Adrenal gland (tissue), 12 donors: ENCODE measurements around the gene FBN3. TPM values are rescaled to one million over a fixed set of nuclear protein-coding genes. Genes with fewer than 3 reads are reported as not detected.
"Not testable (repeated sequence)": the region's sequence is repeated elsewhere in the genome, so short reads cannot be mapped to it uniquely, and the experiment has no call there.

ENCODE experiments used
- DNase-seq, 7 donors: peaks; one replicate each; pipeline ENCODE4 v3.0.0-alpha.2; 2019 to 2020
- H3K27ac ChIP-seq, 5 donors: fragments of 200-600 bp; sonication (generic) in 4 of 5; 1 replicate in 3 of 5; 2 replicates in 2 of 5; pipeline versions ENCODE4 v1.5.1 to v1.8.0; 2016 to 2020; ENCODE audit warnings: mild to moderate bottlenecking in 1 of 5
- H3K27me3 ChIP-seq: fragments of 200-600 bp; 2 replicates; pipeline ENCODE4 v1.8.0; 2021
- H3K36me3 ChIP-seq, 2 donors: fragments of 200-600 bp; replicated peaks in 1 of 2; 1 replicate in 1 of 2; 2 replicates in 1 of 2; pipeline versions ENCODE4 v1.5.1 to v1.8.0; 2018 to 2022
- H3K4me1 ChIP-seq, 2 donors: fragments of 200-600 bp; replicated peaks in 1 of 2; 1 replicate in 1 of 2; 2 replicates in 1 of 2; pipeline versions ENCODE4 v1.5.1 to v1.8.0; 2018 to 2021
- H3K4me3 ChIP-seq, 4 donors: fragments of 200-600 bp; sonication (generic) in 3 of 4; one replicate each; pipeline ENCODE4 v1.5.1; 2016 to 2018
- H3K9me3 ChIP-seq, 3 donors: fragments of 200-600 bp; sonication (generic) in 1 of 3; replicated peaks in 1 of 3; 1 replicate in 2 of 3; 2 replicates in 1 of 3; pipeline versions ENCODE4 v1.5.1 to v1.8.0; 2016 to 2021
- POLR2A ChIP-seq, 2 donors: fragments of 450-650 bp; IDR thresholded peaks; one replicate each; pipeline ENCODE4 v1.6.1; 2017; ENCODE audit warnings: antibody characterized with exemption in 2 of 2, mild to moderate bottlenecking in 2 of 2, moderate library complexity in 1 of 2
- WGBS, 4 donors: extraction: QIAGEN DNeasy Blood & Tissue Kit in 2 of 4; methylation state at CpG; one replicate each; pipeline versions ENCODE4 v1.1.5 to v1.1.7; 2013 to 2017; 5-methylcytosine and 5-hydroxymethylcytosine counted together
- intact Hi-C, 2 donors: fragments of 100-400 bp; cut with DNase I; formaldehyde crosslinking; loops; one replicate each; pipeline versions ENCODE4 v1.14.1 to v1.15.0; 2022 to 2023
- polyA plus RNA-seq, 3 donors: library from polyadenylated mRNA; stranded (reverse); fragments of 200-250 nt in 2 of 3; fragments of 350-450 nt in 1 of 3; fragmentation: Illumina TruSeq in 1 of 3; extraction: RNeasy Lipid Tissue Mini Kit (QIAGEN cat#74804) in 1 of 3; gene quantifications; one replicate each; pipeline ENCODE4 v1.2.3, GENCODE V29; 2013 to 2014
- total RNA-seq, 9 donors: library from RNA; depleted of rRNA in 4 of 9; stranded (reverse); fragments of >200 nt in 4 of 9; fragments of 120-200 nt in 1 of 9; fragmentation: NEBNext Ultra II Directional in 1 of 9; extraction: Animal tissue kit (Norgen Biotek cat#: 25700) in 1 of 9; gene quantifications; one replicate each; pipeline versions ENCODE4 v1.1.0 to v1.2.4, GENCODE V29; 2013 to 2023
- TF ChIP-seq, protein P1 (sequence below), 6 experiments: fragments of 450-650 bp in 4 of 6; fragments of 200-600 bp in 2 of 6; sonication (generic) in 1 of 6; IDR thresholded peaks; 1 replicate in 5 of 6; 2 replicates in 1 of 6; pipeline versions ENCODE4 v1.5.1 to v1.8.0; 2016 to 2021; ENCODE audit warnings: antibody characterized with exemption in 6 of 6, mild to moderate bottlenecking in 2 of 6, moderate library complexity in 1 of 6
- donor health status: healthy with polysubstance abuse.
- donor health status: Bipolar disorder and iron deficiency.
- donor health status: DM: yes; HTN: yes; CAD: no.
- donor health status: DM: no; HTN: no; CAD: no.
- donor health status: DM: no; HTN: no; CAD: no.
- donor health status: DM: yes; HTN: yes; CAD: no.

The FBN3 gene
- total and polyA plus RNA-seq, 12 donors, result 0.03 to 0.64 (median 0.16) TPM; not detected in 8

DNA sequence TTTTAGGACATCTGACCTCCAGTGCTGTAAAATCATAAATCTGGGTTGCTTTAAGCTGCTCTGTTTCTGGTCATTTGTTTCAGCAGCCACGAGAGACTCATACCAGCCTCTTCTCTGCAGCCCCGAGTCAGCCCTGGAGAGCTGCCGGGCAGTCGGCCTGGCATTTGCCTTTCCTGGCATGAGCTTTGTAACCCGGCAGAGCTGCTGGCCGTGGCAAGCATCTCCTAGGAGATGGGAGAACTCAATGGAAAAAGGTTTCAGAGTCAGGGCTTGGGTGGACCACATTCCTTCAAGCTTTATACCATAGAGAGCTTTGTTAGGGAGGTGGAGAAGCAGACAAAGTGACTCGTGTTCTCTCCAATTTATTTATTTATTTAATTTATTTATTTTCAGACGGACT, 118.4 kb downstream of the FBN3 start:
- no peaks in the 10 kb centered on the region for H3K27me3 ChIP-seq
- H3K4me1 ChIP-seq, result no peaks in the 10 kb centered on the region
- DNase-seq, result no peak
- no peak overlapping the region for H3K27ac ChIP-seq
- 72 to 85% (median 80%) methylated on average over 7 to 8 of the region's 8 CpGs for WGBS, 4 donors
- intact Hi-C loops, result no loop called here
- no peak for TF ChIP-seq POLR2A (IDR thresholded peaks at IDR 0.05)
- TF ChIP-seq, protein P1, sequence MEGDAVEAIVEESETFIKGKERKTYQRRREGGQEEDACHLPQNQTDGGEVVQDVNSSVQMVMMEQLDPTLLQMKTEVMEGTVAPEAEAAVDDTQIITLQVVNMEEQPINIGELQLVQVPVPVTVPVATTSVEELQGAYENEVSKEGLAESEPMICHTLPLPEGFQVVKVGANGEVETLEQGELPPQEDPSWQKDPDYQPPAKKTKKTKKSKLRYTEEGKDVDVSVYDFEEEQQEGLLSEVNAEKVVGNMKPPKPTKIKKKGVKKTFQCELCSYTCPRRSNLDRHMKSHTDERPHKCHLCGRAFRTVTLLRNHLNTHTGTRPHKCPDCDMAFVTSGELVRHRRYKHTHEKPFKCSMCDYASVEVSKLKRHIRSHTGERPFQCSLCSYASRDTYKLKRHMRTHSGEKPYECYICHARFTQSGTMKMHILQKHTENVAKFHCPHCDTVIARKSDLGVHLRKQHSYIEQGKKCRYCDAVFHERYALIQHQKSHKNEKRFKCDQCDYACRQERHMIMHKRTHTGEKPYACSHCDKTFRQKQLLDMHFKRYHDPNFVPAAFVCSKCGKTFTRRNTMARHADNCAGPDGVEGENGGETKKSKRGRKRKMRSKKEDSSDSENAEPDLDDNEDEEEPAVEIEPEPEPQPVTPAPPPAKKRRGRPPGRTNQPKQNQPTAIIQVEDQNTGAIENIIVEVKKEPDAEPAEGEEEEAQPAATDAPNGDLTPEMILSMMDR (IDR thresholded peaks at IDR 0.05), result no peak
- H3K9me3 ChIP-seq, result no peaks in the 10 kb centered on the region
- no peaks in the 10 kb centered on the region for H3K36me3 ChIP-seq
- no peak overlapping the region for H3K4me3 ChIP-seq

DNA sequence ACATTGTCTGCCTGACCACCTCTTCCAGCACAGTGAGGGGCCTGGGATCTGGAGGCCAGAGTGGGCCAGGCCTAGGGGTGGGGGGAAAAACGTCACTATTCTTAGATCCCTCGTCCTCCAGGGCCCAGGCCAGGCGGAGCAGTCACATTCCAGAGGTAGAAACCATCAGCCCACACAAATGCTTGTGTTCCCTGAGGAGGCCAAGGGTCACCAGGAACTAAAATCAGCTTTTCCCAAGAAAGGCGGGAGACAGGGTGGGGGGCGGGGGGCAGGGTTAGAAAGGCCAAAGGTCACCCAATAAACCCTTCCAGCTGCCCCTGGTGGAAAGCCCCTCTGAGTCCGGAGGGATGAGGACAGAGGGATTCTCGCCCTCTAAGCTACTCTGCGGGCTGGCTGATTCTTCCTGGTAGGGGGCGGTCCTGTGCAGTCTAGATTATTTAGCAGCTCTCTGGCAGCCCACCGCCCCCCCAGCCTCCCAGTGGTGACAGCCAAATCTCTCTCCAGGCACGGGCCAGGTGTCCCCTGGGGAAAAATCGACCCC, 120.4 kb downstream of the FBN3 start:
- H3K36me3 ChIP-seq, result no peaks in the 10 kb centered on the region
- WGBS, 4 donors, result 44 to 64% (median 59%) methylated on average over 7 to 12 of the region's 12 CpGs
- H3K4me3 ChIP-seq, result no peak overlapping the region
- TF ChIP-seq POLR2A (IDR thresholded peaks at IDR 0.05), result no peak
- TF ChIP-seq, protein P1 (IDR thresholded peaks at IDR 0.05), result no peak
- no peaks in the 10 kb centered on the region for H3K4me1 ChIP-seq
- H3K27me3 ChIP-seq, result no peaks in the 10 kb centered on the region
- intact Hi-C loops, result no loop called here
- no peak for DNase-seq
- no peak overlapping the region for H3K27ac ChIP-seq
- H3K9me3 ChIP-seq, result no peaks in the 10 kb centered on the region

DNA sequence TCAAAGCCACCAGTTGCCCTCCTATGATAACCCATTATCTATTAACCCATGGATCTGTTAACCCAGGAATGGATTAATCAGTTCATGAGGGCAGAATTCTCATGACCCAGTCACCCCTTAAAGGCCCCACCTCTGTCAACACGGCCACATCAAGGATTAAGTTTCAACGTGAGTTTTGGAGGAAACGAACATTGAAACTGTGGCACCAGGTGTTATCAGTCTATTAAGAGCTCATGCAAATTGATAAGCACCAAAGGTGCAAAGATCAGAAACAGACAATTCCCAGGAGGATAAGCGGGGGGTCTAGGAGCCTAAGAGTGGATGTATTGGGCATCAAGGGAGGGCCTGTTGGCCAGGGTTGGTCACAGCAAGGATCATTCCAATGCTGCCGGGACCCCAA, 124.1 kb downstream of the FBN3 start:
- no peaks in the 10 kb centered on the region for H3K36me3 ChIP-seq
- no peaks in the 10 kb centered on the region for H3K4me1 ChIP-seq
- no peak for TF ChIP-seq POLR2A (IDR thresholded peaks at IDR 0.05)
- TF ChIP-seq, protein P1 (IDR thresholded peaks at IDR 0.05), result no peak
- intact Hi-C loops, result no loop called here
- no peak for DNase-seq
- H3K27ac ChIP-seq, result no peak overlapping the region
- no peaks in the 10 kb centered on the region for H3K27me3 ChIP-seq
- H3K9me3 ChIP-seq, result no peaks in the 10 kb centered on the region
- WGBS, 4 donors, result 84 to 93% (median 89%) methylated on average over 4 to 5 of the region's 5 CpGs
- H3K4me3 ChIP-seq, result no peak overlapping the region

DNA sequence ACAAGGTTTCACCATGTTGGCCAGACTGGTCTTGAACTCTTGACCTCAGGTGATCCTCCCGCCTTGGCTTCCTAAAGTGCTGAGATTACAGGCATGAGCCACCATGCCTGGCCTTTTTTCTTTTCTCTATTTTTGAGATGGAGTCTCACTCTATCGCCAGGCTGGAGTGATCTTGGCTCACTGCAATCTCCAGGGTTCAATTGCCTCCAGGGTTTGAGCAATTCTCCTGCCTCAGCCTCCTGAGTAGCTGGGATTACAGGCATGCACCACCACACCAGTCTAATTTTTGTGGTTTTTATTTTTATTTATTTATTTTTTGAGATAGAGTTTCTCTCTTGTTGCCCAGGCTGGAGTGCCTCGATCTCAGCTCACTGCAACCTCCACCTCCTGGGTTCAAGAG, 125.1 kb downstream of the FBN3 start:
- H3K27ac ChIP-seq, H3K4me1 ChIP-seq, DNase-seq, intact Hi-C loops, H3K36me3 ChIP-seq, H3K27me3 ChIP-seq, H3K9me3 ChIP-seq, H3K4me3 ChIP-seq: not testable (repeated sequence)
- WGBS, 4 donors, result 92 to 96% (median 92%) methylated on average over 3 of the region's 3 CpGs

DNA sequence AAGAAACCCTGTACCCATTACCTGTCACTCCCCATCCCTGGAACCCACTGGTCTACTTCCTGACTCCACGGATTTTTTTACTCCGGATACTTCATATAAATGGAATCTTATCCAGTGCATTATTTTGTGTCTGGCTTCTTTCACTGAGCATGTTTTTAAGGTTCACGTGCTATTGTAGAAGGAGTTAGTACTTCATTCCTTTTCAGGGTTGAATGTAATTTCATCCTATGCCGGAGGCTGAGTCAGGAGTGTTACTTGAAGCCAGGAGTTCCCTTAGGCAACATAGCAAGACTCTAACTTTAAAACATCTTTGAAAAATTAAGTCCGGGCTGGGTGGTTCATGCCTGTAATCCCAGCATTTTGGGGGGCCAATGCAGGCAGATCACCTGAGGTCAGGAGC, 126.0 kb downstream of the FBN3 start:
- no peaks in the 10 kb centered on the region for H3K36me3 ChIP-seq
- intact Hi-C loops, result no loop called here
- H3K27ac ChIP-seq, result no peak overlapping the region
- no peak for DNase-seq
- TF ChIP-seq POLR2A (IDR thresholded peaks at IDR 0.05), result no peak
- TF ChIP-seq, protein P1 (IDR thresholded peaks at IDR 0.05), result no peak
- no peaks in the 10 kb centered on the region for H3K9me3 ChIP-seq
- no peak overlapping the region for H3K4me3 ChIP-seq
- no peaks in the 10 kb centered on the region for H3K4me1 ChIP-seq
- 86 to 94% (median 91%) methylated on average over 5 of the region's 5 CpGs for WGBS, 4 donors
- H3K27me3 ChIP-seq, result no peaks in the 10 kb centered on the region
